ENCODE measurements around the gene POLG.
"Not testable (repeated sequence)": the region's sequence is repeated elsewhere in the genome, so short reads cannot be mapped to it uniquely, and the experiment has no call there.

The POLG gene

DNA sequence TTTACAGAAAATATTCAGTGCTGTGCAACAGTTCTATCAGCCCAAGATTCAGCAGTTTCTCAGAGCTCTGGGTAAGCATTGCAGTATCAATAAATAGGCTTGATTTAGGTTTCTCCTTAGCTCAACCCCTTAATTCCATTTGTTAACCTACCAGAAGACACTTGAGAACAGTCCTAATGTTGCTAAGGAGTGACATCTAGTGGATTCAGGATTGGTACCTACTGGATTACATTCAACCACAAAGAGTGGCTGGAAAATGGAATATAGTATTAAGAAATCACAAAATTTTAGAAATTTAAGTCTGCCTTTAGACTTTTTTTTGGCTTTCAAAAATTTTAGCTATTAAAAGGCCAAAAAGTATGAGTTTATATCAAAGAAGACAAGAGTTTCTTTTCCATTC is 34.7 kb downstream of the POLG start:
- in situ Hi-C loops (cut with HindIII; ENCODE audit: low sequenced_read_pairs): no loop called here

DNA sequence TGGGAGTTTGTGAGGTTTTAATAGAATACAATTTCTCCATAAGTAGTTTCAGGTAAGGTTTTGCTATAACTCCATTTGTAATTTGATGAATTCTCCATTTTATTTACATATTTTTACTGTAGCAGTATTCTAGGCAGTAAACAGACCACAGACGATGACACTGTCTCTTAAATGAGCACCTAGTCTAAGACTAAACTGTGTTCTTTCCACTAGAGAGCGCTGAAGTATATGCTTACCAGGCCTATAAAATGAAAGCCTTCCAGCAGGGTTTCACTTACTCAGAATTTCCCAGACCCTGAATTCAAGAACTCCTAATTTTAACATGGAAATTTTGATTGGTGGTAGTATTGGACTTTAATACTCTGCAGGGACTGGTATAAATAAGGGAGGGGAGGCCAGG is 41.6 kb downstream of the POLG start:
- in situ Hi-C loops (cut with HindIII; ENCODE audit: low sequenced_read_pairs): loop anchor here (5.0 kb wide), 2 partner anchors 69 to 96 kb away; no protein-coding TSS in a partner anchor

DNA sequence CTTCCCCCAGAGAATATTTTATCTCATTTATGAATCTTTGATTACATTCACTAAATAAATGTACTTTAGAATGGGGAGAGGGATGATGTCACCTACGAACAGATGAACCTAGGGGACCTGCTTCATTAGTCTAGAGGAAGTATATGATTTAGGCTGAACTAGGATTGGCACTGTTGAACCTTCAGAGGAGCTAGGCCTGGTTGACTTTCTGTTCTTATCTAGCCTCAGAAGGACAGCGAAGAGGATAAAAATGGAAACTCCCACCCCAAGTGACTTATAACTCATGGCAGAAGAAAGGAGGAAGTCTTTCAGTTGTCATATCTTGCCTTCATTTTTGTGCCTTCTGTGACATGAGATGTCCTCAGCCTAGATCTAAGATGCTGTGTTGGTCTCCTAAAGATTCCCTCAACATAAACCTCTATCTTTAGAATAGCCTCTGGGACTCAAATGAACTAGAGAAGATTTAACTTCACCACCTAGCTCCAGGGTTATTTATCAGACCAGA is 42.6 kb downstream of the POLG start:
- in situ Hi-C loops (cut with HindIII; ENCODE audit: low sequenced_read_pairs): loop anchor here (5.0 kb wide), 2 partner anchors 70 to 95 kb away; no protein-coding TSS in a partner anchor

DNA sequence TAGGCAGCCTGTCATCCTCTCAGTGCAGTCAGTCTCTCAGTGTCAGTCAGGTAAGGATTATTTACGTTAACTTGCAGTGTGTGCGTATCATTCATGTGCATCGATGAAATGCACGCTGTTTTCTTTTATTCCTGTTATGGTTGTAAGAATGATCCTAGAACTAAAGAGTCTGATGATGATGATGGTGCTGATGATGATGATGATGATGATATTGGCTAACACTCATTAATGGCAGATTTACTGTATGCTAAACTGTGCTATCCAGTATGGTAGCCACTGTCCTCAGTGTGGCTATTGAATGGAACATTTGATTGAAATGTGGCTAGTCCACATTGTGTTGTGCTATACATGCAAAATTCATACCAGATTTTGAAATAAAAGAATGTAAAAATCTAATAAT is 51.4 kb downstream of the POLG start:
- in situ Hi-C loops (cut with HindIII; ENCODE audit: low sequenced_read_pairs): loop anchor here (5.0 kb wide), 1 partner anchor 36 kb away; no protein-coding TSS in a partner anchor

DNA sequence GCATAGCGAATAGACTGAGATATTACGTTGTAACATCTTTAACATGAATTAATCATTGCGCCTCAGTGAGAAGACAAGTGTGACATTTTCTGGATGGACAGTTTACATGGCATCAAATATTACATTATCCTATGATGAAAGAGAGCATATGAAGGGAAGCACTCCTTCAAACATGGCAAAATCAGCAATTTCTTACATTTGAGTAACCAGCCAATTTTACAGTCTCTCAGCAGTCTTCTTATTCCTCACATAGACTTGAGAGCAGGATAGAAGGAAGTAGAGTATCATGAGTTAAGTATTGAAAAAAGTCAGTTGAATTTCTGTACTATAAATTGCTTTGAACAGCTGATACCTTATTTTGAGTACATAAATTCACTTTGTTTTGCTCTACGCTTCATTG is 52.0 kb downstream of the POLG start:
- in situ Hi-C loops (cut with HindIII; ENCODE audit: low sequenced_read_pairs): loop anchor here (5.0 kb wide), 1 partner anchor 35 kb away; no protein-coding TSS in a partner anchor

DNA sequence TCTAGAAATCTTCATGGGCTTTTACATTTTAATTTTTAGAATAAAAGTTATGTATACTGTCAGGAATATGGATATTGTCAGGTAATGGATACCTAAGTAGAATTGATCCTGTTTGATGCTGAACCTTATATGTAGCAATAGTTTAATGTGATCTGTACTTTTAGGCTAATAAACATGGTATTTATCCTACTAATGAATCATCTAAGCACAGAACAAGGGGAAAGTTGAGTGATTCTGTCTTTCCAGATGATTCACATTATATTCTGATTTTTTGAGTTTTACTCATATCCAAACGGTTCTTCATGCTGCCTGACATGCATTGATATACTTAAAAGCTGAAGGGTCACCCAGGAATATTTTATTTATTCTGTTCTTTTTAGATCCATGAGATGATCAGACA is 56.3 kb downstream of the POLG start:
- in situ Hi-C loops (cut with HindIII; ENCODE audit: low sequenced_read_pairs): no loop called here

DNA sequence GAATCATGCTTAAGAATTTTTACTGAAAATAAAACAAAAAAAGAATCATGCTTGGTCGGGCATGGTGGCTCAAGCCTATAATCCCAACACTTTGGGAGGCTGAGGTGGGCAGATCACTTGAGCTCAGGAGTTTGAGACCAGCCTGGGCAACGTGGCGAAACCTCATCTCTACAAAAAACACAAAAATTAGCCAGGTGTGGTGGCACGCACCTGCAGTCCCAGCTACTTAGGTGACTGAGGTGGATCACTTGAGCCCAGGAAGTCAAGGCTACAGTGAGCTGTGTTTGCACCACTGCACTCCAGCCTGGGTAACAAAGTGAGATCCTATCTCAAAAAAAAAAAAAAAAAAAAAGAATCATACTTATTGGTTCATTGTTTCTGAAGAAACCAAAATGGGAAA is 57.3 kb downstream of the POLG start:
- in situ Hi-C loops (cut with HindIII; ENCODE audit: low sequenced_read_pairs): not testable (repeated sequence)
